HepG2 (cell line): ENCODE results near the gene PDZD7. TPM values are rescaled to one million over a fixed set of nuclear protein-coding genes. Genes with fewer than 3 reads are reported as not detected.

ENCODE experiments used
- AHR ChIP-seq: IDR thresholded peaks from 2 replicates; pipeline ENCODE4 v1.6.1; 2018; ENCODE audit warnings: missing genetic modification reagents, missing compliant biosample characterization
- ARHGAP35 ChIP-seq: sonication (generic); formaldehyde crosslinking; IDR thresholded peaks from 2 replicates; pipeline ENCODE4 v1.9.0; 2022; ENCODE audit warnings: mild to moderate bottlenecking, inconsistent platforms, moderate library complexity, missing genetic modification reagents, borderline replicate concordance
- ETV6 ChIP-seq: sonication (generic); formaldehyde crosslinking; conservative IDR thresholded peaks from 2 replicates; pipeline ENCODE4 v1.4.0; 2020; ENCODE audit warnings: missing genetic modification reagents
- KMT2A ChIP-seq: sonication (generic); formaldehyde crosslinking; IDR thresholded peaks from 2 replicates; pipeline ENCODE4 v1.4.0; 2020; ENCODE audit warnings: missing genetic modification reagents
- MIXL1 ChIP-seq: IDR thresholded peaks from 2 replicates; pipeline ENCODE4 v1.6.1; 2016
- POLR2AphosphoS5 ChIP-seq: IDR thresholded peaks from 2 replicates; pipeline ENCODE4 v1.6.1; 2012; ENCODE audit warnings: low read depth, low read length
- SMARCE1 ChIP-seq: fragments of 450-650 bp; IDR thresholded peaks from 2 replicates; pipeline ENCODE4 v1.6.1; 2017; ENCODE audit warnings: borderline replicate concordance
- SUZ12 ChIP-seq: fragments of 150-350 bp; IDR thresholded peaks from 2 replicates; pipeline ENCODE4 v1.6.1; 2014; ENCODE audit warnings: low read depth, low read length
- ZBTB21 ChIP-seq: sonication (generic); formaldehyde crosslinking; IDR thresholded peaks from 2 replicates; pipeline ENCODE4 v1.4.0; 2020; ENCODE audit warnings: missing genetic modification reagents
- ZKSCAN5 ChIP-seq: sonication (generic); formaldehyde crosslinking; IDR thresholded peaks from 2 replicates; pipeline ENCODE4 v1.5.1; 2020; ENCODE audit warnings: mild to moderate bottlenecking, missing genetic modification reagents
- ZNF136 ChIP-seq: sonication (generic); formaldehyde crosslinking; IDR thresholded peaks from 2 replicates; pipeline ENCODE4 v1.8.1; 2022; ENCODE audit warnings: low read depth, mild to moderate bottlenecking, moderate library complexity, missing genetic modification reagents
- ZNF264 ChIP-seq: sonication (generic); formaldehyde crosslinking; IDR thresholded peaks from 2 replicates; pipeline ENCODE4 v1.4.0; 2020; ENCODE audit warnings: missing genetic modification reagents
- ZNF296 ChIP-seq: sonication (generic); formaldehyde crosslinking; conservative IDR thresholded peaks from 2 replicates; pipeline ENCODE4 v1.5.0; 2020; ENCODE audit warnings: mild to moderate bottlenecking, missing genetic modification reagents
- ZNF30 ChIP-seq: sonication (generic); formaldehyde crosslinking; IDR thresholded peaks from 2 replicates; pipeline ENCODE4 v1.5.0; 2020; ENCODE audit warnings: mild to moderate bottlenecking, missing genetic modification reagents
- ZNF432 ChIP-seq: sonication (generic); formaldehyde crosslinking; IDR thresholded peaks from 2 replicates; pipeline ENCODE4 v1.5.0; 2020; ENCODE audit warnings: missing genetic modification reagents, mild to moderate bottlenecking, borderline replicate concordance
- ZNF441 ChIP-seq: sonication (generic); formaldehyde crosslinking; IDR thresholded peaks from 2 replicates; pipeline ENCODE4 v1.7.0; 2021; ENCODE audit warnings: missing genetic modification reagents, borderline replicate concordance
- ZNF503 ChIP-seq: sonication (generic); formaldehyde crosslinking; IDR thresholded peaks from 2 replicates; pipeline ENCODE4 v1.4.0; 2020; ENCODE audit warnings: missing genetic modification reagents
- ZNF766 ChIP-seq: sonication (generic); formaldehyde crosslinking; IDR thresholded peaks from 2 replicates; pipeline ENCODE4 v1.5.0; 2020; ENCODE audit warnings: missing genetic modification reagents, borderline replicate concordance
- ZSCAN21 ChIP-seq: sonication (generic); formaldehyde crosslinking; IDR thresholded peaks from 2 replicates; pipeline ENCODE4 v1.8.0; 2022; ENCODE audit warnings: mild to moderate bottlenecking, missing genetic modification reagents, moderate library complexity, borderline replicate concordance
- polyA plus RNA-seq, 8 experiments: library from polyadenylated mRNA; depleted of rRNA in 3 of 8; stranded (reverse) in 7 of 8; unstranded in 1 of 8; fragments of >200 nt; fragmentation: Illumina TruSeq in 4 of 8; extraction: Trizol in 4 of 8; gene quantifications; 2 replicates each; pipeline versions ENCODE4 v1.2.1 to v1.2.3, GENCODE V29; 2011 to 2016; ENCODE audit warnings: low read depth in 4 of 8, missing spikeins in 1 of 8, mixed read lengths in 1 of 8; ENCODE audit not compliant: insufficient read depth in 1 of 8
- total RNA-seq, 5 experiments: library from RNA; depleted of rRNA; stranded (reverse); fragments of >200 nt; fragmentation: Illumina TruSeq; extraction: Trizol; gene quantifications; 2 replicates each; pipeline ENCODE4 v1.2.3, GENCODE V29; 2016; ENCODE audit warnings: low read depth in 1 of 5
- TF ChIP-seq, protein P1 (sequence below): sonication (generic); formaldehyde crosslinking; IDR thresholded peaks from 2 replicates; pipeline ENCODE4 v1.5.0; 2020; ENCODE audit warnings: mild to moderate bottlenecking, missing genetic modification reagents
- TF ChIP-seq, protein P2 (sequence below): sonication (generic); formaldehyde crosslinking; IDR thresholded peaks from 2 replicates; pipeline ENCODE4 v1.8.0; 2022; ENCODE audit warnings: low read depth, missing genetic modification reagents
- TF ChIP-seq, protein P3 (sequence below): sonication (generic); formaldehyde crosslinking; IDR thresholded peaks from 2 replicates; pipeline ENCODE4; 2020; ENCODE audit warnings: missing genetic modification reagents, mild to moderate bottlenecking, borderline replicate concordance

PDZD7 gene
- total and polyA plus RNA-seq, 2 of the 13 experiments (the other 11 are each of a cell fraction or from before 2014, with no cell fraction given): 0.58 to 0.73 TPM

GRCh38 chr10:100986952-100987684 lies 43.8 kb downstream of the PDZD7 start, which contains the start of the genes MRPL43 and TWNK (continued):
- TF ChIP-seq ZNF503 (peak; percentile 55; the same call in 1 of the 2 replicates), ZNF296 (0 out of 2 replicates have a peak, but pooled peaks have one; percentile 31), ZNF441 (CRISPR knock-in tag) (0 out of 2 replicates have a peak, but pooled peaks have one; percentile 15), ZNF766 (CRISPR knock-in tag) (peak; percentile 74; the same call in 1 of the 2 replicates), MIXL1 (no peak; the same call in 1 of the 2 replicates), ZNF432 (CRISPR knock-in tag) (no peak), AHR (CRISPR knock-in tag) (peak; percentile 61; the same call in 1 of the 2 replicates), ZBTB21 (CRISPR knock-in tag) (no peak), ETV6 (no peak; the same call in none of the 2 replicates), ZSCAN21 (CRISPR knock-in tag) (peak; percentile 67; the same call in 1 of the 2 replicates), POLR2AphosphoS5 (peak; percentile 81), KMT2A (CRISPR knock-in tag) (peak; percentile 80; the same call in 1 of the 2 replicates), SUZ12 (no peak), ARHGAP35 (CRISPR knock-in tag) (peak; percentile 62; the same call in 1 of the 2 replicates), ZKSCAN5 (no peak), SMARCE1 (no peak), ZNF30 (CRISPR knock-in tag) (no peak), ZNF136 (CRISPR knock-in tag) (no peak), ZNF264 (CRISPR knock-in tag) (0 out of 2 replicates have a peak, but pooled peaks have one; percentile 65)
- TF ChIP-seq, protein P1, sequence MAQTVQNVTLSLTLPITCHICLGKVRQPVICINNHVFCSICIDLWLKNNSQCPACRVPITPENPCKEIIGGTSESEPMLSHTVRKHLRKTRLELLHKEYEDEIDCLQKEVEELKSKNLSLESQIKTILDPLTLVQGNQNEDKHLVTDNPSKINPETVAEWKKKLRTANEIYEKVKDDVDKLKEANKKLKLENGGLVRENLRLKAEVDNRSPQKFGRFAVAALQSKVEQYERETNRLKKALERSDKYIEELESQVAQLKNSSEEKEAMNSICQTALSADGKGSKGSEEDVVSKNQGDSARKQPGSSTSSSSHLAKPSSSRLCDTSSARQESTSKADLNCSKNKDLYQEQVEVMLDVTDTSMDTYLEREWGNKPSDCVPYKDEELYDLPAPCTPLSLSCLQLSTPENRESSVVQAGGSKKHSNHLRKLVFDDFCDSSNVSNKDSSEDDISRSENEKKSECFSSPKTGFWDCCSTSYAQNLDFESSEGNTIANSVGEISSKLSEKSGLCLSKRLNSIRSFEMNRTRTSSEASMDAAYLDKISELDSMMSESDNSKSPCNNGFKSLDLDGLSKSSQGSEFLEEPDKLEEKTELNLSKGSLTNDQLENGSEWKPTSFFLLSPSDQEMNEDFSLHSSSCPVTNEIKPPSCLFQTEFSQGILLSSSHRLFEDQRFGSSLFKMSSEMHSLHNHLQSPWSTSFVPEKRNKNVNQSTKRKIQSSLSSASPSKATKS: no peak
- TF ChIP-seq, protein P2, sequence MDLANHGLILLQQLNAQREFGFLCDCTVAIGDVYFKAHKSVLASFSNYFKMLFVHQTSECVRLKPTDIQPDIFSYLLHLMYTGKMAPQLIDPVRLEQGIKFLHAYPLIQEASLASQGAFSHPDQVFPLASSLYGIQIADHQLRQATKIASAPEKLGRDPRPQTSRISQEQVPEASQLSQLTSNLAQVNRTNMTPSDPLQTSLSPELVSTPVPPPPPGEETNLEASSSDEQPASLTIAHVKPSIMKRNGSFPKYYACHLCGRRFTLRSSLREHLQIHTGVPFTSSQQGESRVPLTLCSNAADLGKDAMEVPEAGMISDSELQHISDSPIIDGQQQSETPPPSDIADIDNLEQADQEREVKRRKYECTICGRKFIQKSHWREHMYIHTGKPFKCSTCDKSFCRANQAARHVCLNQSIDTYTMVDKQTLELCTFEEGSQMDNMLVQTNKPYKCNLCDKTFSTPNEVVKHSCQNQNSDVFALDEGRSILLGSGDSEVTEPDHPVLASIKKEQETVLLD: peak; percentile 71; the same call in 1 of the 2 replicates
- TF ChIP-seq, protein P3, sequence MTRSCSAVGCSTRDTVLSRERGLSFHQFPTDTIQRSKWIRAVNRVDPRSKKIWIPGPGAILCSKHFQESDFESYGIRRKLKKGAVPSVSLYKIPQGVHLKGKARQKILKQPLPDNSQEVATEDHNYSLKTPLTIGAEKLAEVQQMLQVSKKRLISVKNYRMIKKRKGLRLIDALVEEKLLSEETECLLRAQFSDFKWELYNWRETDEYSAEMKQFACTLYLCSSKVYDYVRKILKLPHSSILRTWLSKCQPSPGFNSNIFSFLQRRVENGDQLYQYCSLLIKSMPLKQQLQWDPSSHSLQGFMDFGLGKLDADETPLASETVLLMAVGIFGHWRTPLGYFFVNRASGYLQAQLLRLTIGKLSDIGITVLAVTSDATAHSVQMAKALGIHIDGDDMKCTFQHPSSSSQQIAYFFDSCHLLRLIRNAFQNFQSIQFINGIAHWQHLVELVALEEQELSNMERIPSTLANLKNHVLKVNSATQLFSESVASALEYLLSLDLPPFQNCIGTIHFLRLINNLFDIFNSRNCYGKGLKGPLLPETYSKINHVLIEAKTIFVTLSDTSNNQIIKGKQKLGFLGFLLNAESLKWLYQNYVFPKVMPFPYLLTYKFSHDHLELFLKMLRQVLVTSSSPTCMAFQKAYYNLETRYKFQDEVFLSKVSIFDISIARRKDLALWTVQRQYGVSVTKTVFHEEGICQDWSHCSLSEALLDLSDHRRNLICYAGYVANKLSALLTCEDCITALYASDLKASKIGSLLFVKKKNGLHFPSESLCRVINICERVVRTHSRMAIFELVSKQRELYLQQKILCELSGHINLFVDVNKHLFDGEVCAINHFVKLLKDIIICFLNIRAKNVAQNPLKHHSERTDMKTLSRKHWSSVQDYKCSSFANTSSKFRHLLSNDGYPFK (CRISPR knock-in tag): peak; percentile 86; the same call in 1 of the 2 replicates
